Keratinocyte (primary cell): ENCODE data around the gene BCHE.

ENCODE experiments used
- CTCF ChIP-seq, 3 experiments: IDR thresholded peaks in 1 of 3; conservative IDR thresholded peaks in 1 of 3; optimal IDR thresholded peaks in 1 of 3; 2 replicates in 2 of 3; 3 replicates in 1 of 3; pipeline versions ENCODE3 to v1.5.1; 2011; ENCODE audit warnings: low read length in 3 of 3, mild to moderate bottlenecking in 3 of 3, moderate library complexity in 2 of 3, control low read depth in 1 of 3, inconsistent platforms in 1 of 3; ENCODE audit not compliant: insufficient read depth in 2 of 3; ENCODE audit errors: extremely low read depth in 1 of 3
- EZH2 ChIP-seq: IDR thresholded peaks from one replicate; pipeline ENCODE4 v1.6.1; 2012; ENCODE audit warnings: inconsistent platforms, mild to moderate bottlenecking, low read length, moderate library complexity

GRCh38 chr3:165800970-165801369, 36.3 kb downstream of the BCHE start:
- TF ChIP-seq CTCF (optimal IDR thresholded peaks at IDR 0.05 in 1 of 3, IDR thresholded peaks at IDR 0.05 in 1 of 3, conservative IDR thresholded peaks at IDR 0.05 in 1 of 3; ENCODE audit: extremely low read depth in 1 of 3, insufficient read depth in 2 of 3, low read length in 3 of 3) (no peak), EZH2 (no peak)
